Measurements from ENCODE around the gene CTDSP2. TPM values are rescaled to one million over a fixed set of nuclear protein-coding genes. Genes with fewer than 3 reads are reported as not detected.
A peak's percentile ranks its signal among the peaks of the same experiment; 100 is the strongest.

CTDSP2 gene
- total RNA-seq, 6 donors from 2014 or later, result 153 to 226 (median 175) TPM

DNA sequence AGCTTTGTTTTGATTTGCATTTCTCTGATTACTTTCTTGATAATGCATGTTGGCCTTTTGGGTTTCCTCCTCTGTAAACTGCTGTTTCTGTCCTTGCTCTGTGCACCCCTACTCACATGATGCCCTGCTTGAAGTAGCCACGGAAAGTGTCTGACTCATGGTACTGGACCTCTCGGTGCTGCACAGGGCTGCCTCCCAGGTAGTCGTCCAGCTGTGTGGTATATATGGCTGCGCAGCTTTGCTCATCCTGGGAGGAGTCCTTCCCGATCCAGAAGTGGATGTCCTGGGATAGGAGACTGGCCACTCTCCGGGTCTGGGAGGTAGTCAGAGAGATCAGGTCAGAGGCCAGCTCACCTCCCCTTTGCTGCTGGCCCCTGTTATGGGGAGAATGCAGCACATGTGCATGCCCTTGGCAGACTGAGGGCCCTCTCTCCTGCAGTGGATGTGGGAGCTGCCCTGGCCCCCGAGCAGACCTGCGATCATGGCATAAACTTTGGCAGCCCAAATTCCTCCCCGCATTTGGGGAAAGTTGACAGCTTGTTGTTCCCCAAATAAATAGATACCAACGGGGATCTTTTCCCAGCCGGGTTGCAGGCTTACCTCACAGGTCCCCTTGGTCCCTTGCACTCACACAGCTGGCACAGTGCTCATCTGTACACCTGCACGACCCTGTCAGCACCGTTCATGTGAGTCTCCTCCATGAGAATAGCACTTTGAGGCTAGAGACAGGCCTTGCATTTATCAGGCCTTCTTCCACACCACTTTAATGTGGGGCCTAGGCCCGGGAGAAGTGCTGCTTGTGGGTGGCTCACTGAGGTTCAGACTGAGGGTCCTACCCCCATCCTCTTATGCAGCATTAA lies 33.2 kb downstream of the CTDSP2 start:
- H3K27me3 ChIP-seq, result no peaks in the 10 kb centered on the region
- ATAC-seq (ENCODE audit: low FRiP score in 2 of 2), result no peak
- H3K9me3 ChIP-seq, result no peaks in the 10 kb centered on the region
- H3K4me1 ChIP-seq, result peaks cover 31 to 43% (median 38%) of the 10 kb centered on the region in 4 donors
- H3K4me3 ChIP-seq, result no peak overlapping the region
- DNase-seq, result no peak
- TF ChIP-seq EP300 (IDR thresholded peaks at IDR 0.05), result no peak
- TF ChIP-seq, protein P1, sequence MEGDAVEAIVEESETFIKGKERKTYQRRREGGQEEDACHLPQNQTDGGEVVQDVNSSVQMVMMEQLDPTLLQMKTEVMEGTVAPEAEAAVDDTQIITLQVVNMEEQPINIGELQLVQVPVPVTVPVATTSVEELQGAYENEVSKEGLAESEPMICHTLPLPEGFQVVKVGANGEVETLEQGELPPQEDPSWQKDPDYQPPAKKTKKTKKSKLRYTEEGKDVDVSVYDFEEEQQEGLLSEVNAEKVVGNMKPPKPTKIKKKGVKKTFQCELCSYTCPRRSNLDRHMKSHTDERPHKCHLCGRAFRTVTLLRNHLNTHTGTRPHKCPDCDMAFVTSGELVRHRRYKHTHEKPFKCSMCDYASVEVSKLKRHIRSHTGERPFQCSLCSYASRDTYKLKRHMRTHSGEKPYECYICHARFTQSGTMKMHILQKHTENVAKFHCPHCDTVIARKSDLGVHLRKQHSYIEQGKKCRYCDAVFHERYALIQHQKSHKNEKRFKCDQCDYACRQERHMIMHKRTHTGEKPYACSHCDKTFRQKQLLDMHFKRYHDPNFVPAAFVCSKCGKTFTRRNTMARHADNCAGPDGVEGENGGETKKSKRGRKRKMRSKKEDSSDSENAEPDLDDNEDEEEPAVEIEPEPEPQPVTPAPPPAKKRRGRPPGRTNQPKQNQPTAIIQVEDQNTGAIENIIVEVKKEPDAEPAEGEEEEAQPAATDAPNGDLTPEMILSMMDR (IDR thresholded peaks at IDR 0.05), result no peak
- H3K36me3 ChIP-seq, result peaks cover 11 to 51% (median 38%) of the 10 kb centered on the region in 4 donors
- 85 to 90% methylated on average over 12 of the region's 14 CpGs for WGBS, 2 donors
- peak overlapping the region in 2 of 4 donors; percentile 0 to 28 for H3K27ac ChIP-seq

DNA sequence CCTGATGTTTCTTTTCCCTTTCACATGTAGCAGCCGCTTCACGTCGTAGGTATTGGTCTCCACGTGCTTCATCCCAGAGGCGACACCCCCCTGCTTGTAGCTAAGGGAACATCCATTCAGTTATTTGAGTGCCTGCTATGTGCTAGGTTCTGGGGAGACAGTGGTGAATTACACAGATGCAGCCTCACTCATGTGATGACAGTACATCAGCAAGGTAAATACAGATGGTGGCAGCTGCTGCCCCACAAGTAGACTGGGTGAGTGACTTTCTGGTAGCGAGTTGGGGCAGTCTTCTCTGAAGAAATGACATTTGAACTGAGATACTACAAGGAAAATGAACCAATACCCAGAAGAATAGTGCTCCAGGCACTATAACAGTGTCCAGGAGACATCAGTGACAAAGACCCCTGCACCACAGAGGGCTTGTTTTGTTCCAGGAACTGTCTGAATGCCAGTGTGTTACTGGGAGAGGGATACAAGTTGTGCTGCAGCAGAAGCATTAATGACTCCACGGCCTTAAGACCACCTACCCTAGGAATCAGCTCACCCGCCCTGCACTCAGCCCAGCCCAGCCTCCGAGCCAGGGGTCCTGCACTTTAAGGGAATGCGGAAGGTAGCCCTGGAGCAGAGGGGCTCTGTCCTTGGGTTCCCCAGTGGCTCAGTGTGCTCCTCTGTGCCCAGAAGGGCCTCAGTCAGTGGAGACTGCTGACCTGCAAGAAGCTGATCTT lies 35.3 kb downstream of the CTDSP2 start:
- TF ChIP-seq, protein P1 (IDR thresholded peaks at IDR 0.05), result no peak
- TF ChIP-seq EP300 (IDR thresholded peaks at IDR 0.05) (no peak), POLR2AphosphoS5 (IDR thresholded peaks at IDR 0.05) (no peak)
- Histone ChIP-seq H3K27me3 (no peaks in the 10 kb centered on the region), H3K27ac (no peak overlapping the region), H3K36me3 (peaks cover 13 to 71% (median 59%) of the 10 kb centered on the region in 4 donors), H3K9me3 (no peaks in the 10 kb centered on the region), H3K4me3 (no peak overlapping the region), H3K4me1 (peaks cover 9 to 25% (median 19%) of the 10 kb centered on the region in 4 donors)
- DNase-seq, result no peak
- WGBS, 2 donors, result 92 to 94% methylated on average over 10 of the region's 10 CpGs
- no peak for ATAC-seq (ENCODE audit: low FRiP score in 2 of 2)

DNA sequence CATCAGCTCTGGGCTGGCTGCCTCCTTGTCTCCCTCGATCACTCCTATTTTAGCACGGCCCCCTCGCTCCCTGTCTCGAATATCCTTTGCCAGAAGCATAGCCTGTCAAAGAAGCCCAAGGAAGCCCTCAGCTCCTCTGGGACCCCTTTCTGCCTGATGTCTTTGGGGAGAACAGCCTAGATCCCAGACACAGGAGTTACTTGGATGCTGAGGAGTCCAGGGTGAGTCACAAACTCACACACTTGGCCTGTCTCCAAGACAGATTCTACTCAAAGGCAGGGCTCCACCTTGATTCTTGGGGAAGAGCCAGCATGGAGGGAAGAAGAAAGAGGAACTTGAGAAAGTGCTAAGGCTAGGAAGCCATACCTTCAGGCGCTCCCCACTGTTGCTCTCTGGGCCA lies 36.1 kb downstream of the CTDSP2 start:
- Histone ChIP-seq H3K4me3 (no peak overlapping the region), H3K27ac (no peak overlapping the region), H3K9me3 (no peaks in the 10 kb centered on the region), H3K4me1 (peaks cover 2 to 17% (median 11%) of the 10 kb centered on the region in 4 donors), H3K27me3 (no peaks in the 10 kb centered on the region), H3K36me3 (peaks cover 13 to 73% (median 63%) of the 10 kb centered on the region in 4 donors)
- ATAC-seq (ENCODE audit: low FRiP score in 2 of 2) (peak in 1 of 2 donors; percentile 40), DNase-seq (no peak)
- TF ChIP-seq POLR2A (IDR thresholded peaks at IDR 0.05), result no peak
- TF ChIP-seq EP300 (IDR thresholded peaks at IDR 0.05), result no peak
- TF ChIP-seq, protein P1 (IDR thresholded peaks at IDR 0.05), result no peak
- TF ChIP-seq POLR2AphosphoS5 (IDR thresholded peaks at IDR 0.05), result no peak
- WGBS, 2 donors, result 92 to 96% methylated on average over 5 of the region's 5 CpGs

DNA sequence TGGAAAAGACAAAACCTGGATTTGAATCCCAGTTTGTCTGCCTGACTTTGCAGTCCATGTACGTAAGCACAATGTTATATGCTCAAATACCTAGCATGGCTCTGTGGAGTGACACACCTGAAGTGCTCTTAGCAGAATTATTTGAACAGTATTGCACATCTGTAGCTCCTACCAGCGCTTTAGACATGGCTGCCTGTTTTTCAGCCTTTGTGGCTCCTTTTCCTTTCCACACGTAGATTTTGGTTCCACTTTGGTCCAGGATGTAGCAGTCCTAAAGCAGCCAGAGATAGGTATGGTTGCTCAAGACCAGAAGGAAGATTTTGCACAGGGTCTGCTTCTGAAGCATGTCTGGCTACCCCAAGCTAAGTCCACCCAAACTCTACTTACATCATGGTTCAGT lies 37.1 kb downstream of the CTDSP2 start:
- H3K4me1 ChIP-seq, result peaks cover 0 to 7% (median 5%) of the 10 kb centered on the region in 4 donors
- TF ChIP-seq POLR2AphosphoS5 (IDR thresholded peaks at IDR 0.05) (no peak), POLR2A (IDR thresholded peaks at IDR 0.05) (no peak)
- no peaks in the 10 kb centered on the region for H3K9me3 ChIP-seq
- no peak for DNase-seq
- 82 to 87% methylated on average over 3 of the region's 3 CpGs for WGBS, 2 donors
- no peaks in the 10 kb centered on the region for H3K27me3 ChIP-seq
- no peak for ATAC-seq (ENCODE audit: low FRiP score in 2 of 2)
- peaks cover 13 to 77% (median 66%) of the 10 kb centered on the region in 4 donors for H3K36me3 ChIP-seq
- H3K4me3 ChIP-seq, result no peak overlapping the region
- H3K27ac ChIP-seq, result no peak overlapping the region

DNA sequence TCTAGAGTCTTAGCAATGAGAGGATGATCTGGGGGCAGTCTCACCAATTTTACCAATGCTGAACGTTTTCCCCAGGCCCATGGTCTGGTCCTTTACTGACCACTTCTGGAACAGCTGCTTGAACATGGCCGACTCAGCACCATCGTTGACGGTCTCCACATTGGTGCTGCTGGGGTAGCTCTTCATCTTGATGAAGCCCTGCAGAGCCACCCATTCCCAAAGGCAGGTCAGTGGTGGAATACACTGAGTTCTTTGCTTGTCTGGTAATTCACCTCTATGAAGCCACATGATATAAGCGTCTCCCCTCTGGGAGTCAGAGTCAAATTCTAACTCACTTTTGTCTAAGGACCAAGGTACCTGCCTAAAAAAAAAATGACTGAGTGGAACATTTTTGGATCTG lies 38.2 kb downstream of the CTDSP2 start:
- no peak for DNase-seq
- H3K4me3 ChIP-seq, result no peak overlapping the region
- no peak overlapping the region for H3K27ac ChIP-seq
- H3K4me1 ChIP-seq, result peaks cover 3 to 6% (median 4%) of the 10 kb centered on the region in 4 donors
- H3K36me3 ChIP-seq, result peaks cover 13 to 82% (median 68%) of the 10 kb centered on the region in 4 donors
- WGBS, 2 donors, result 89 to 93% methylated on average over 4 to 5 of the region's 5 CpGs
- H3K9me3 ChIP-seq, result no peaks in the 10 kb centered on the region
- TF ChIP-seq EP300 (IDR thresholded peaks at IDR 0.05) (no peak), POLR2A (IDR thresholded peaks at IDR 0.05) (no peak), POLR2AphosphoS5 (IDR thresholded peaks at IDR 0.05) (no peak)
- no peak for ATAC-seq (ENCODE audit: low FRiP score in 2 of 2)
- no peaks in the 10 kb centered on the region for H3K27me3 ChIP-seq

Data from upper lobe of left lung (tissue), 6 donors.